Right atrium auricular region (tissue), 2 donors: ENCODE data around the gene TNIP1. TPM values are rescaled to one million over a fixed set of nuclear protein-coding genes. Genes with fewer than 3 reads are reported as not detected.

ENCODE experiments used
- DNase-seq: peaks from one replicate; pipeline ENCODE4 v3.0.0-alpha.2; 2019; ENCODE audit warnings: low spot score
- H3K27ac ChIP-seq, 2 donors: fragments of 200-600 bp; sonication (generic); 1 replicate in 1 of 2; 2 replicates in 1 of 2; pipeline ENCODE4 v1.5.1; 2016 to 2019
- H3K27me3 ChIP-seq, 2 donors: fragments of 200-600 bp; sonication (generic); one replicate each; pipeline versions ENCODE4 v1.5.1 to v1.6.0; 2017 to 2019
- H3K36me3 ChIP-seq: fragments of 200-600 bp; sonication (generic); one replicate; pipeline ENCODE4 v1.5.1; 2016
- H3K4me1 ChIP-seq, 2 donors: fragments of 200-600 bp; sonication (generic); one replicate each; pipeline versions ENCODE4 v1.5.1 to v1.6.0; 2017 to 2019
- H3K4me3 ChIP-seq, 2 donors: fragments of 200-600 bp; sonication (generic); 1 replicate in 1 of 2; 2 replicates in 1 of 2; pipeline ENCODE4 v1.5.1; 2017 to 2019; ENCODE audit warnings: mild to moderate bottlenecking in 1 of 2, moderate library complexity in 1 of 2
- H3K9me3 ChIP-seq, 2 donors: fragments of 200-600 bp; sonication (generic); one replicate each; pipeline ENCODE4 v1.5.1; 2019
- CTCF ChIP-seq, 2 donors: fragments of 200-600 bp; sonication (generic); IDR thresholded peaks; one replicate each; pipeline ENCODE4 v1.5.1; 2019; ENCODE audit warnings: antibody characterized with exemption in 2 of 2
- total RNA-seq, 2 donors: library from RNA; depleted of rRNA; stranded (reverse); fragments of >200 nt; gene quantifications; one replicate each; pipeline ENCODE4 v1.1.0, GENCODE V29; 2016

TNIP1 gene
- total RNA-seq, 2 donors from 2014 or later = 68.9 to 92.6 TPM

- no peaks in the 10 kb centered on the region for H3K27me3 ChIP-seq
- no peak overlapping the region for H3K4me3 ChIP-seq
- no peak for DNase-seq
- no peak overlapping the region for H3K27ac ChIP-seq
- H3K36me3 ChIP-seq = peaks cover 5% of the 10 kb centered on the region
- H3K4me1 ChIP-seq = peaks cover 0 to 49% of the 10 kb centered on the region in 2 donors
- H3K9me3 ChIP-seq = no peaks in the 10 kb centered on the region
- TF ChIP-seq CTCF (IDR thresholded peaks at IDR 0.05) = no peak
Measured at GRCh38 chr5:151077967-151078366, 2.9 kb downstream of the TNIP1 start.

- Histone ChIP-seq H3K9me3 (no peaks in the 10 kb centered on the region), H3K27me3 (no peaks in the 10 kb centered on the region), H3K36me3 (peaks cover 5% of the 10 kb centered on the region), H3K27ac (no peak overlapping the region), H3K4me3 (no peak overlapping the region), H3K4me1 (peaks cover 0 to 49% of the 10 kb centered on the region in 2 donors)
- TF ChIP-seq CTCF (IDR thresholded peaks at IDR 0.05) = no peak
- no peak for DNase-seq
Measured at GRCh38 chr5:151077419-151077818, 3.4 kb downstream of the TNIP1 start.

- H3K27ac ChIP-seq = no peak overlapping the region
- no peaks in the 10 kb centered on the region for H3K9me3 ChIP-seq
- no peak for TF ChIP-seq CTCF (IDR thresholded peaks at IDR 0.05)
- H3K36me3 ChIP-seq = peaks cover 5% of the 10 kb centered on the region
- H3K4me3 ChIP-seq = no peak overlapping the region
- no peak for DNase-seq
- H3K27me3 ChIP-seq = no peaks in the 10 kb centered on the region
- H3K4me1 ChIP-seq = peaks cover 0 to 49% of the 10 kb centered on the region in 2 donors
Measured at GRCh38 chr5:151076616-151077015, 4.2 kb downstream of the TNIP1 start.

GRCh38 chr5:151075698-151076331 lies 5.0 kb downstream of the TNIP1 start:
- Histone ChIP-seq H3K27ac (peak overlapping the region in 1 of 2 donors; percentile 10), H3K9me3 (no peaks in the 10 kb centered on the region), H3K4me1 (peaks cover 0 to 46% of the 10 kb centered on the region in 2 donors), H3K27me3 (no peaks in the 10 kb centered on the region), H3K36me3 (peaks cover 5% of the 10 kb centered on the region), H3K4me3 (no peak overlapping the region)
- no peak for DNase-seq
- TF ChIP-seq CTCF (IDR thresholded peaks at IDR 0.05) = no peak

GRCh38 chr5:151074557-151074956 lies 6.3 kb downstream of the TNIP1 start:
- no peaks in the 10 kb centered on the region for H3K9me3 ChIP-seq
- H3K27ac ChIP-seq = no peak overlapping the region
- no peaks in the 10 kb centered on the region for H3K27me3 ChIP-seq
- H3K4me3 ChIP-seq = no peak overlapping the region
- H3K4me1 ChIP-seq = peaks cover 0 to 43% of the 10 kb centered on the region in 2 donors
- peaks cover 5% of the 10 kb centered on the region for H3K36me3 ChIP-seq
- TF ChIP-seq CTCF (IDR thresholded peaks at IDR 0.05) = no peak
- DNase-seq = no peak

- DNase-seq = no peak
- Histone ChIP-seq H3K4me3 (no peak overlapping the region), H3K27ac (no peak overlapping the region)
Measured at GRCh38 chr5:151073280-151073679, 7.6 kb downstream of the TNIP1 start.

More at GRCh38 chr5:151073280-151073679, 7.6 kb downstream of the TNIP1 start:
- Histone ChIP-seq H3K4me1 (peaks cover 0 to 43% of the 10 kb centered on the region in 2 donors), H3K9me3 (no peaks in the 10 kb centered on the region), H3K36me3 (peaks cover 5% of the 10 kb centered on the region), H3K27me3 (no peaks in the 10 kb centered on the region)
- TF ChIP-seq CTCF (IDR thresholded peaks at IDR 0.05) = no peak
